Neural crest cell (in vitro differentiated cells): ENCODE measurements around the gene NAT10. TPM values are rescaled to one million over a fixed set of nuclear protein-coding genes. Genes with fewer than 3 reads are reported as not detected.
A peak's percentile ranks its signal among the peaks of the same experiment; 100 is the strongest.

Source experiments
- DNase-seq: peaks from one replicate; pipeline ENCODE4 v3.0.0; 2021; ENCODE audit warnings: low read depth, mixed read lengths, low spot score
- H3K27ac Mint-ChIP-seq: one replicate; pipeline ENCODE4 v1.8.0; 2021; ENCODE audit warnings: mild to moderate bottlenecking, mixed read lengths; ENCODE audit not compliant: unreplicated experiment
- H3K27me3 Mint-ChIP-seq: 2 replicates; pipeline ENCODE4 v1.8.0; 2021; ENCODE audit warnings: low read depth, mild to moderate bottlenecking, mixed read lengths
- H3K36me3 Mint-ChIP-seq: 2 replicates; pipeline ENCODE4 v1.8.0; 2021; ENCODE audit warnings: low read depth, mild to moderate bottlenecking, mixed read lengths
- H3K4me1 Mint-ChIP-seq: 2 replicates; pipeline ENCODE4 v1.8.0; 2021; ENCODE audit warnings: mixed read lengths
- H3K4me3 Mint-ChIP-seq: one replicate; pipeline ENCODE4 v1.8.0; 2021; ENCODE audit warnings: mild to moderate bottlenecking, mixed read lengths
- H3K9me3 Mint-ChIP-seq: 2 replicates; pipeline ENCODE4 v1.8.0; 2021; ENCODE audit warnings: mixed read lengths
- total RNA-seq: library from RNA; stranded (reverse); gene quantifications from 2 replicates; pipeline ENCODE4 v1.2.1, GENCODE V29; 2021
- TF ChIP-seq, protein P1 (sequence below): fragments of 200-600 bp; sonication (generic); conservative IDR thresholded peaks from 2 replicates; pipeline ENCODE4 v1.5.0; 2021; ENCODE audit warnings: antibody characterized with exemption, mild to moderate bottlenecking

NAT10 gene
- total RNA-seq, 1 donor from 2014 or later = 70.8 TPM

- Mint-ChIP-seq H3K9me3 (no peaks in the 10 kb centered on the region), H3K36me3 (no peaks in the 10 kb centered on the region), H3K27me3 (no peaks in the 10 kb centered on the region), H3K4me3 (no peak overlapping the region), H3K27ac (no peak overlapping the region), H3K4me1 (peaks cover 75% of the 10 kb centered on the region)
- TF ChIP-seq, protein P1, sequence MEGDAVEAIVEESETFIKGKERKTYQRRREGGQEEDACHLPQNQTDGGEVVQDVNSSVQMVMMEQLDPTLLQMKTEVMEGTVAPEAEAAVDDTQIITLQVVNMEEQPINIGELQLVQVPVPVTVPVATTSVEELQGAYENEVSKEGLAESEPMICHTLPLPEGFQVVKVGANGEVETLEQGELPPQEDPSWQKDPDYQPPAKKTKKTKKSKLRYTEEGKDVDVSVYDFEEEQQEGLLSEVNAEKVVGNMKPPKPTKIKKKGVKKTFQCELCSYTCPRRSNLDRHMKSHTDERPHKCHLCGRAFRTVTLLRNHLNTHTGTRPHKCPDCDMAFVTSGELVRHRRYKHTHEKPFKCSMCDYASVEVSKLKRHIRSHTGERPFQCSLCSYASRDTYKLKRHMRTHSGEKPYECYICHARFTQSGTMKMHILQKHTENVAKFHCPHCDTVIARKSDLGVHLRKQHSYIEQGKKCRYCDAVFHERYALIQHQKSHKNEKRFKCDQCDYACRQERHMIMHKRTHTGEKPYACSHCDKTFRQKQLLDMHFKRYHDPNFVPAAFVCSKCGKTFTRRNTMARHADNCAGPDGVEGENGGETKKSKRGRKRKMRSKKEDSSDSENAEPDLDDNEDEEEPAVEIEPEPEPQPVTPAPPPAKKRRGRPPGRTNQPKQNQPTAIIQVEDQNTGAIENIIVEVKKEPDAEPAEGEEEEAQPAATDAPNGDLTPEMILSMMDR = no peak
- no peak for DNase-seq
These were observed 83.8 kb downstream of the NAT10 start for GRCh38 chr11:34189191-34189590.

- Mint-ChIP-seq H3K4me3 (no peak overlapping the region), H3K9me3 (no peaks in the 10 kb centered on the region), H3K4me1 (peaks cover 69% of the 10 kb centered on the region), H3K36me3 (no peaks in the 10 kb centered on the region), H3K27me3 (no peaks in the 10 kb centered on the region), H3K27ac (no peak overlapping the region)
- TF ChIP-seq, protein P1 = no peak
- DNase-seq = no peak
These were observed 85.0 kb downstream of the NAT10 start for GRCh38 chr11:34190192-34191139.

- Mint-ChIP-seq H3K27me3 (no peaks in the 10 kb centered on the region), H3K4me1 (peaks cover 57% of the 10 kb centered on the region), H3K9me3 (no peaks in the 10 kb centered on the region), H3K36me3 (no peaks in the 10 kb centered on the region), H3K4me3 (no peak overlapping the region), H3K27ac (no peak overlapping the region)
- TF ChIP-seq, protein P1 = no peak
- no peak for DNase-seq
These were observed 86.1 kb downstream of the NAT10 start for GRCh38 chr11:34191578-34191977.

DNA sequence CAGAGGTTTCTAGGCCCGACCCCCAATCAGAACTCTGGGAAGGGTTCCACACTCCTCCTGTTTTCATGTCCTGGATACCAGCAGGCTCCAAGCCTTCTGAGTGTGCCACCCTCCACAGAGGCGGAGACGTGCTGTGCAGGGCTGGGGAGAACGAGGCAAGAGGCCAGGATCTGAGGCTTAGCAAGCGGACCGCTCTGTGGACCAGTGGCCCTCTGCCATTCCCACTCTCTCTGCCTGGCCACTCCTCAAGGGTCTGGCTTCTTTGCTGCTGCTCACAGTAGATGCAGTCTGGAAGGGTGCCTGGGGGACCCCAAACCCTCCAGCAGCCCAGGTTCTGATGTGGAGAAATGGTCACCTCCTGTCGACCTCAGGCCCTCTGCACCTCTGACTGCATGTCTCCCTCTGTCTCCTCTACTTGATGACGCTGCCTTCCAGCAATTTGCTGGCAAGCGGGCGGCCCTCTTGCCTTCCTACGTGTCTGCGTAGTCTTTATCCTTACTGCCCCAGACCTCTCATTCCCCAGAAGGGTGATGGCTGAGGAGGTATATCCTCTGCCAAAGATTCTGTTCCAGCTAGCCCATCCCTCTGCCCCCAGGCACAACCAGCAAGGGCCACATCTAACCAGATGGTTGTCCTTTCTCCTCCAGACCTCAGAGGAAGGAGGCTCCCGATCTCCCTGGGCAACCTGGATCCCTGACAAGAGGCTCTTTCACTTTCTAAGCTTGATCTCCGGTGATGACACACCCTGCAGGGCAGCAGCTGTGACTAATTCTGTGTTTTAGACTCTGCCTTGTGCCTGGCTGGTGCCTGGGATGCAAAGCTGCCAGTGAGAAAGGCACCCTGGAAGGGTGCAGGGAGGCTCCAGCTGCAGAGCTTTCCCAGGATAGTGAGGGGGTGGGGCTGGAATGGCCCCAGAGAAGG, 87.3 kb downstream of the NAT10 start:
- Mint-ChIP-seq H3K4me3 (no peak overlapping the region), H3K27ac (peak overlapping the region; percentile 70), H3K36me3 (no peaks in the 10 kb centered on the region), H3K27me3 (no peaks in the 10 kb centered on the region), H3K9me3 (no peaks in the 10 kb centered on the region), H3K4me1 (peaks cover 46% of the 10 kb centered on the region)
- TF ChIP-seq, protein P1 = no peak
- DNase-seq = no peak

DNA sequence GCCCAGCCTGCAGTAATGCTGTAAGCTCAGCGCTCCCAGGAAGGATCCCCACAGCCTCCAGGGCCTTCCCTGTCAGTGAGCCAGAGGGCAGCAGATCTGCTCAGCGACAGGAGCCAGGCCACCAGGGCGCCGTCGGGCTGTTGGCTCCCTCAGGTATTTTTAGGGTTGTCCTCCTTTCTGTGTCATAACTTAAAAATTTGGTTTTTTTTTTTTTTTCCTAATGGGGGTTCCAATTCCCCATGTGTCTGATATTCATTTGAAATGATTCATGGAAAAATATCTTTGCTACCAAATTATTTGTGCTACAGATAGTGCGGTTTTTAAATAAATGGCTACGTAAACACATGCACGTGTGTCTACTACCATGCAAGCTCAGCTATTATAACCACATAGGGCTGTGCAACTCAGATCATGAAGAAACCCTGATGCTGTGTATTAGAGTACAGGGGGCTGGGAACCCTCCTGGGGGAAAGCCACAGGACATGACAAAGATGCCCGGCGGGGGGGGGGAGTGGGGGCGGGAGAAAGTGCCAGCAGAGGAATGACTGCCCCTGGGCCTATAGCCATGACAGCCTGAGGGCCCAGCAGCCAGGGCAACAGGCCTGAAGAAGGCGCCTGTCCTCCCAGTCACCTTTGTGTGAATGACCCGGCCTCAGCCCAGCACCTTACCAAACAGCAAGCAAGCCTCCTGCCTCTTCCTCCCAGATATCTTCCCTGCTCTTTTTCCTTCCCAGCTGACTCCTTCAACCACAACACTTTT, 89.3 kb downstream of the NAT10 start:
- Mint-ChIP-seq H3K27ac (no peak overlapping the region), H3K36me3 (no peaks in the 10 kb centered on the region), H3K4me3 (no peak overlapping the region), H3K4me1 (peaks cover 28% of the 10 kb centered on the region), H3K9me3 (no peaks in the 10 kb centered on the region), H3K27me3 (no peaks in the 10 kb centered on the region)
- no peak for DNase-seq
- TF ChIP-seq, protein P1 = no peak
